Measurements from ENCODE around the gene NUP210.

Gene NUP210

DNA sequence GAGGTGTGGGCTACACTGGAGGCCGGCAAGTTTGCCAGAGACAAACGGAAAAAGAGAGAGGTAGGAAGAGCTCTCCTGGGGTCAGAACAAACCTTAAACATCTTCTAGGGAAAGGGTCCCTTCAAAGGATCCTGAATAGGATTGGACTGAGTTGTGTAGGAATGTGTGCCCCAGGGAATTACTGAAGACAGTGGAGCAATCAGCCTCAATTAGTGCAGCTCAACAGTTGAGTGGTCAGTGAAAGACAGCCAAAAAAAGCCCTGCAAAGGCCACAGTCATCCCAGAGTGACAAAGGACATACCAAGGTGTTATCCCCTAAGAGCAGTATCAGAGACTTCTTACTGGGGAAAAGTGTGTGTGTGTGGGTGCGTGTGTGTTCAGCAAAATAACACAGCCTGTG is 70.3 kb downstream of the NUP210 start:
- no peak for DNase-seq (ENCODE audit: low read depth in 2 of 3, low spot score in 2 of 3)

DNA sequence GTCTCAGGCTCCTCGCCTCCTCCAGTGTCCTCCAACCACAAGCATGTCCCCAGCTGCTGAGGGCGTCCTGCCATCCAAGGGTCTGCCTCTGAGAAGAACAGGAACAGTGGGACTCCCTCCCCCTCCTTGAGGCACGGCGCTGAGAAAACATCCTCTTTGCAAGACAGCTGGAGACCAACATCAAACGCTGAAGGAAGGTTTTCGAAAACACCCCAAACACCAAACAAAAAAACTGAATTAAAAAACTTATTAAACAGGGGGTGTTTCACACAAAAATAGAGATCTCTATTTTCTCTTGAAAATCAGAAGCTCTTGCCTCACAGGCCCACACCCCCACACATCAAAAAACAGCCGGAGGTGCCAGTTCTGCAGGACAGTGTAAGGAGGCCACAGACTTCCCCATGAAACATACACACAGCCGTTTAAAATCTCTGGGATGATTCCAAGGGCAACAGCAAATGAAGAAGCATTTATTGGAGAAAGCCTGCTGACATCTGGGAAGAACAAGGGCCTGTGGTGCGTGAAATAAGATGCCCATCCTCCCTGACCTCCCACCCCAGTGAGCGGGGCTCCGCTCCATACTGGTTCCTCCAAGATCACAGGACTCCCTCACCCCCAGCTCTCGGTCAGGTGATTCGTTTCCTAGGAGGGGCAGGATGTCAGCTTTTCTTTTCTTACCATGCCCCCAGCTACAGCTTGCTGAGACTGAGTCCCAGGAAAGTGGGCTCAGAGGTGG is 71.3 kb downstream of the NUP210 start:
- DNase-seq (ENCODE audit: low read depth in 2 of 3, low spot score in 2 of 3): no peak

DNA sequence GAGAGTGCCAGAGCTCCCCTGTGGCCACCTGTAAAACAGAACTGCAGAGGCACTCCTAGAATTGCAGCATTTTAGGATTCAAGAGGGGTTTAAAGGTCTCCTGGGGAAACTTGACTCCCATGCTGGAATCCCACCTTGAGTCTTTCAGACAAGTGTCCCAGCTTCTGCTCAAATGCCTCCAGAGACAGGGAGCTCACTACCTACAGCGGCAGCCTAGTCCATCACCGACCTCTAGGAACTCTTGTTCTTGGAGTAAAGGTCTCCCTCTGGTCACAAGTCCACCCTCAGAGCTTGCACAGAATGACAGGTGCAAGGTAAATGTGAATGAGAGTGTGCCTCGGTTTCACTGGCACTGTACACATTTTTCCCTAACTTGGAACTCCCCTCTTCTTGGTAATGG is 72.0 kb downstream of the NUP210 start:
- DNase-seq (ENCODE audit: low read depth in 2 of 3, low spot score in 2 of 3): no peak

DNA sequence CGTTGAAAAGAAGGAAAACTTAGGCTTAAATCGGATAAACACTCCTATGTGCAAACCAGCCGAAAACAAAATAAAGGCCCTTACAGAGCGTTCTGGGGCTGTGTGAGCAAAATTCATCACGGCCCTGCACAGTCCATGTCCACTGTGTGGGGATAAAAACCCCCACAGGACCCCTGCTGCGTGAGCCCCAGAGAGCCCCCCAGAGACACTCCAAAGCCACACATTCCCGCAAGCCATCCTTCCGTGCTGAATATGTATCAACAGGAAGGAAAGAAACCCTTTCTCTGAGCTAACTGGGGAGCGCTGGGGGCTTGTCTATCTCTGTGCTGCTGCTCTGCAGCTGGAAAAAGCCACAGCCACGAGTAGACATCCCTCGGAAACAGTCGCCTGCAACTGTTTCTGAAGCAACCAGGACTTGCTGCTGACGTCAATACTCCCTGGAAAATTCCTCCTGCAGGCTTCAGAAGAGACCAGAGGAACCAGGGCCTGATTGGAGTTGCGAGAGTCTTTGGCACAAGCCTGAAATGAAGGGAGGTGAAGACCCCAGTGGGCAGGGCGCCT is 72.7 kb downstream of the NUP210 start:
- DNase-seq (ENCODE audit: low read depth in 2 of 3, low spot score in 2 of 3): no peak

DNA sequence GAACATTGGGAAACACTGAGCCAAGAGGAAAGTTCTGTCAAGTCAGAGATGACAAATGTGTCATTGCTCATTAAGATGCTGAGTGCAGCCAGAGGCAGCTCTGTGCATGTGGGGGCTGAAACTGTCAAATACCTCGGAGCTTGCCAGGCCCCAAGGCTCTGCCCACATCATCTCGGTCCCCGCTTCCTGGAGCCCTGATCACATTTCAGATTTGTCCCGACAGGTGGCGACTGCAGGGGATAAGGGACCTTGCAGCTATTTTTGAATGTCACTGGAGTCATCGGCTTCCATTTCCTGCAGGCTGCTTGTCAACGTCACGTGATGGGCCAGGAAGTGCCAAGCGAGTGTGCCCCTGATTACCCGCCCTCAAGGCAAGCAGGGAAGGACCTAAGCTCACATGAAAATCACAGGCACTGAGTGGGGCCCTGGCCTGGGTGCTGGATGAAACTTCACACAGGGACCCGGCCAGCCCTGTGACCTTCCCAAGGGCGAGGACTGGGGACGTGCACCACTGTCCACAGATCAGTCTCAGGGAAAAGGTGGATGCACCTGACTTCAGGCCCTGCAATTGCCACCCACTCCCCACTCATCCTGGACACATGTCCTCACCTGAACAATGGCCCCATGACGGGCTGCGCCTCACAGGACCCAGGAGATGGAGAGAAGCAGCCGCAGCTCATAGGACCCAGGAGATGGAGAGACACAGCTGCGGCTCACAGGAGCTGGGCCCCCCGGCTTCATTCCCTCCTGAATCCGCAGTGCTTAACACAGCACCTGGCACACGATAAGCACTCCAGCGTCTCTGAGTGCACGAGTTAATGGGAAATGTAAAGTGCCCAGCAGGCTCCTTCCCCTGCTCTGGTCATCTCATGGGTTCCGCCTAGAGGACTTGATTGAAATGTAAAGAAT is 73.4 kb downstream of the NUP210 start:
- peak; percentile 31 to 57 (median 32) for DNase-seq (ENCODE audit: low read depth in 2 of 3, low spot score in 2 of 3)

DNA sequence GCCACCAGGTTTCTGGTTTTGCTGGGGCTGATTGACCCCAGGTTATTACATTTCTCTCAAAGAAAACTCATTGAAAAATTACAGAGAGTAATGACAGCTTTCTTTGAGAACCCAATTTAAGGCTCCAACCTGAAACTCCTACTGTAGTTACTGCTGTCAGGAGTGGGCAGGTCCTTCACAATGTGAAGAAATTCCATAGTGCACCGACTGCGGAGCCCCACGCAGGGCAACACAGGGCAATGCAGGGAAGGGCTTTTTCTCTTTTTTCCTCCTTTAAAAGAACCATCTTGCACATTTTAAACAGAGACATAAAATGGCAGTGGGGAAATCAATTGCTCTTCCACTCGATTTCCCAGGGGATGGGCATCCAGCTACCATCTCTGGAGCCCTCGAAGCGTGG is 74.3 kb downstream of the NUP210 start:
- DNase-seq (ENCODE audit: low read depth in 2 of 3, low spot score in 2 of 3): no peak

DNA sequence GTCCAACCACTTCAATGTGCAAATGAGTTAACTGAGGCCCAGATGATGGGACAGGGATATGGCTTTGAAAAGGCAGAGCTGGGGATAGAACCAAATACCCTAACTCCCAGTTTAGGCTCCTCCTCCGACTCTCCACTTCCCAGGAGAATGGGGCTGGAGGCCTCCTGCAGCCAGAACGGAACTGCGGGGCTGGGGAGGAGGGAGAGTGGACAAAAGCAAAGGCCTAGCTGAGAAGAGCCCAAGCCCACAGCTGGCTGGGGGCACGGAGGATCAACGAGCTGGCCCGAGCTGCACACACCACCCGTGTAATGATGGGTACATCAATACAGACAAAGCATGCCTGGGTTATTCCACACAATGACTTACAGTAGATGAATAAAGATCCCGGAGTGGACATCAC is 74.8 kb downstream of the NUP210 start:
- no peak for DNase-seq (ENCODE audit: low read depth in 2 of 3, low spot score in 2 of 3)

DNA sequence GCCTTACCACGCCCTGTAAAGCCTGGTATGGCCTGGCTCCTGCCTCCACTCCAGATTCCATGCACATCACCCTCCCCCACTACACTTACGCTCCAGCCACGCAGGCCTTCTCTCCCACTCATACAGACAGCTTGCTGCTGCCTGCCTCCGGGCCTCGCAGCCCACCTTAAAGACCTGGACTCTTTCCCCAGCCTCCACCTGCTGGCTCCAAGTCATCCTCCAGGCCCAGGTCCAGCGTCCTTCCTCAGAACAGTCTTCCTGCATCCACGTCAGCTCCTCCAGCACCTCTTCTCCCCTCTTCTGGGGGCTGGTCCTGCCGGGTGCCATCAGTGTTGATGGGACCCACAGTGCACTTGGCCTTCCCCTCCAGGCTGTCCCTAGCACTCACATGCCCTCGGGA is 75.5 kb downstream of the NUP210 start:
- DNase-seq (ENCODE audit: low read depth in 2 of 3, low spot score in 2 of 3): no peak

DNA sequence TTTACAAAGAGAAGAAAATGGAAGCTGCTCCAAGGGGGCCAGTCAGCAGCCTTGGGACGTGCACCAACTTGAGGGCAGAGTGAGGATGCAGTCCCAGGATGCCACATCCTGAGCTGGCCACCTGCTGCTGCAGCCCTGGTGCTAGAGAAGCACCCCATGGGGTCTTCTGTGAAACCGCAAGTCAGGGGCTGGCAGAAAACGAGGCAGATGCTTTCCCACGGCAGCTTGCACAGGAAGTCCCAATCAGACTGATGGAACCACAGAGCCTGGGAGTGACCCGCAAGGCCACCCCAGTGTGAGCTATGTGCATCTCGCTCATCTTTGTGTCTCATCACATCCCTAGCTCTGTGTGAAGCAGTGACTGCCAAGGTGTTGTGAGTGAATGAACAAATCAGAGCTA is 76.5 kb downstream of the NUP210 start:
- no peak for DNase-seq (ENCODE audit: low read depth in 2 of 3, low spot score in 2 of 3)

DNA sequence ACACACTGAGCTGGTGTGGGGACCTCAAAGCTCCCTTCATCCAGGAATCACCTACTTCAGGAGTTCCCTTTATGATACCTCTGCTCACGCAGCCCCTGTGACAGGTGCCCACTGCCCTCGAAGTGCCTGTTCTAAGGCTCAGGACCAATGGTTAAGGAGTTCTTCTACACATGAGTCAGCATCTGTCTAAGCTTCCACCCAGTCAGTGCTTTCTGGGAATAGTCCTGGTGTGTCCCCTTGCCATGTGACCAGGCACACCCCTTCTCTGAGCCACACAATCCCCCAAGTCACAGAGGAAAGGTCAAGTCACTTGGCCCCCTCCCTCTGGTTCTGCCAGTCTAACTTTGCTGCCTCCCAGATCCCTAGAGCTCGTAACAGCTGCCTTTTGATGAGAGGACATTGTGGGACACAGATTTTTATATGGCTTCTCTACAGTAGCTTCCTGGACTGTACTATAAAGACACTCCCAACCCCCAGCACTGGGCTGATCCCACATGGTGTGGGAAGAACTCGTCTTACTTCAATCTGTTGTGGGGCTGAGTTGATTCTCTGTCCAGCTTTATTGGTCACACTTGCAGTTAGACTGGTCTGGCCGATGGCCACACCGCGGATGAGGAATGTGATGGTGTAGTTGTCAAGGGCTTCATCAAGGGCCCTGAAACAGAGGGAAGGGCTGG is 78.8 kb downstream of the NUP210 start:
- no peak for DNase-seq (ENCODE audit: low read depth in 2 of 3, low spot score in 2 of 3)

DNA sequence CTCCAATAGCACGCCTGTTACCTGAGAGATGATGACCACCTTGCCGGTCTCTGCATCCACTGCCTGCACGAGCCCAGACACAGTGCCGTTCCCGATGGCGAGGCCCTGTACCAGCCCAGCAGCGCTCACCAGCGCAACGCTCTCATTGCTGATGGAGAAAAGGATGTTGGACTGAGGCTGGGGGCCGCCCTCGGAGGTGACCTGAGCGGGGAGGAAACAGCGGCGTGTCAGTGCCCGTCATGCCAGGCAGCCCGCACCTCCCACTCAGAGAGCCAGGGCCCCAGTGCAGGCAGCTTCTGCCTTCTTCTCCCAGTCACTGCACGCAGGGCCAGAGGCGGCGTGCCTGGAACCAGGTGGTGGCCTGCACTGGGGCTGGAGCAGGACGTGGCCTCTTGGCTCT is 80.3 kb downstream of the NUP210 start:
- DNase-seq (ENCODE audit: low read depth in 2 of 3, low spot score in 2 of 3): no peak

DNA sequence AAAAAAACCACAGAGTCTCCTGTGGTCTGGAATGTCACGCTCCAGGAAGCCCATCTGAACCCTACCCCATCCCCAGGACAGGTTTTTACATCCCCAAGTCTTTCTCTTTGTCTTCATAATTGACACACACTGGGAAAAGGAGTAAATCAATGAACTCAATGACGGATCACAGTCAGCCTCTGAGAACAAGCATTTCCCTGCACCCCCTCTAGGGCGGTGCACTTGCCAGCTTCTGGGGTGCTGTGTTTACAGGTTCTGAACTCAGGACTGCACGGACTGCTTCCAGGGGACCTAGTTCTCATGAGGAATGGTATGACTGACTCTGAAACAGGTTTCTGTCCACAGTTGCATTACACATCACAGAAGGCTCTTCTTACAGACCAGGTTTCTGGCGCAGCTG is 81.1 kb downstream of the NUP210 start:
- no peak for DNase-seq (ENCODE audit: low read depth in 2 of 3, low spot score in 2 of 3)

DNA sequence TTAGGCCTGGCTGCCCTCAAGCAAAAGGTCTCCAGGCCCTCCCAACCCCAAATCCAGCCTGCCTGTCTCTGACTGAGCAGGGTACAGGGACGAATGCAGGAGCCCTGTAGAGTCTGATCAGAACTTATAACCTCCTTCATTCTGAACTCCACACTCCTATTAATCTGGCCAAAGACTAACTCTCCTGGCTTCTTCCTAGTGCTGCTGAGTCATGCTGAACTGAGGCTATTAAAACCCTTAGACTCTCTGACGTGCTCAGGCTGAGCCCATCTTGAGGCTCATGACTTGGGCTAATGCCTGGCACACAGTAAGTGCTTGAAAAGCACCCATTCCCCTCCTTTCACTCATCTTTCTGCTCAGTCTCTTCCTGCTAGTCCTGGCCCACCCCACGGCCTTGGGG is 81.9 kb downstream of the NUP210 start:
- no peak for DNase-seq (ENCODE audit: low read depth in 2 of 3, low spot score in 2 of 3)

DNA sequence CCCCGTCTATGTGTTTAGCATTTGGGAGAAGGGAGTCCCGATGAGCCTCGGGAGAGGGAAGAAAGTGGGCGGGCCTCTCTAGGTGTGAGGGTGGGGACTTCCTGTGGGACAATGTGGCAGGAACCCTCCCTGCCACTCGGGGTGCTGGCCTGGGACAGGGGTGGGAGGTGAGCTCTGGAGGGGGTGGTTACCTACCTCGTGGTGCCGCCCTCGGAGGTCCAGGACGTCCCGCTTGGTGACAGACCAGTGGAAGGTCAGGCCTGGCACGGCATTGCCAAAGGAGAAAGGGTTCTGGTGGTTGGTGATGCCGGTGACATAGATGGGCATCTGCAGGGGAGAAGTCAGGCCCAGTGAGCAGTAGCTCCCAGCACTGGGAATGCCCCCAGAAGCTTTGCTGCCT is 83.5 kb downstream of the NUP210 start:
- DNase-seq (ENCODE audit: low read depth in 2 of 3, low spot score in 2 of 3): no peak

DNA sequence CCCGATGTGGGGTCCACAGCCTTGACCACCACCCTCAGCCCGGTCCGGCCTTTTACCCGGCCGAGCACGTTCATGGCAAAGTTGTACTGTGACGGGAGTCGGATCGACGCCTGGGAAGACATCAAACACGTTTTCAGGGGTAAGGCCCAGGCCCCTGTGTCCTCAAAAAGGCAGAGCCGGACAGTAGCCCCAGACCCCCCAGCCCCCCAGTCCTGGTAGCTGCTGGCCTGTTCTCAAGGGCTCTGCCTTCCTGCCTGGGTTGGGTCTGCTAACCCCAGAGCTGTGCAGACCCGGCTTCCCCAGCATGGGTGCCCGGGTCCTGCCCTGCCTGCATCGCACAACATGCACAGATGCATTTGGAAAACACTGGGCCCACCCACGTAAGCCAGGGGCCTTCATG is 84.6 kb downstream of the NUP210 start:
- DNase-seq (ENCODE audit: low read depth in 2 of 3, low spot score in 2 of 3): no peak

DNA sequence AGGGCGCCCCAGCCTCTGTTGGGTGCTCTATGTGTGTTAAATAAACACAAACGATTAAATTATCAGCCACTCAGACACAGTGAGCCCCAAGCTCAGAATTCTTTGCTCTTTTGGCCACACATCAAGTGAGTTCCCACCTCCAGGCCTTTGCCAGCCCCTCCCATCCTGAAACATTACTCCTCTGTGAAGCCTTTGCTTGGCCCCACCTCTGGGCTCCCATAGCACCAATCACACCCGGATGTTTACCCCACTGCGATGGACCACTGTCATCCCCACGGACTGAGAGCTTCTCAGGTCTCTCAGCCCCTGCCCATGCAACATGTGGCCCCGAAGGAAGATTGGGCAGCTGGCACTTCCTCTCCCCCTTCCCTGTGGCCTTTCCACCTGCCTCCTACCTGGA is 85.1 kb downstream of the NUP210 start:
- DNase-seq (ENCODE audit: low read depth in 2 of 3, low spot score in 2 of 3): no peak

DNA sequence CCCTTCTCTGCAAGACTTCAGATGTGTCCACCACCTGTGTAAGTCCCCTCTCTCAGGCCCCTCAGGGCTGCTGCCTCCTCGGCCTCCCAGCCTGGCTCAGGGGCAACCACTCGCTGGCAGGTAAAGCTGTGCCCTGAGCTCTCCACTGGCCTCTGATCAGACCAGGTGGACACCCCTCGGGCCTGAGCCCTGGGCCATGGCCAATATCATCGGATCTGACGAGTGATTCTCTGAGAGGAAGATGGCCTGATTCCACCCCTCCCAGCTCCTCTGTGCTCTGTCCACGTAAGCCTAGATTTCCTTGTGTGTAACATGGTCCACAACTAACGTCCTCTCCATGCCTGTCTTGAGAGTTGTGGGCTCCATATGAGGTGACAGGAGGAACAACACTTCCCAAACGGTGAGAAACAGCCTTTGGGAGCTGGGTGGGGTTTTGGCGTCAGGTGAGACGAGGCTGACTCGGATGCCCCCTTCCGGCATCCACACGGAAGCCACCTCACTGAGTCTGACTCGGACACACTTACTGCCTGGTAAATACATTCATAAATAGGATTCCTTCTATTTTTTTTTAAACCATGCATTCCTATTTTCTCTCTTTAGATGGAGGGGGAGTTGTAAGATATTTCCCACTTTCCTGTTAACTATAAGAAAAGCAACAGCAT is 86.8 kb downstream of the NUP210 start:
- no peak for DNase-seq (ENCODE audit: low read depth in 2 of 3, low spot score in 2 of 3)

DNA sequence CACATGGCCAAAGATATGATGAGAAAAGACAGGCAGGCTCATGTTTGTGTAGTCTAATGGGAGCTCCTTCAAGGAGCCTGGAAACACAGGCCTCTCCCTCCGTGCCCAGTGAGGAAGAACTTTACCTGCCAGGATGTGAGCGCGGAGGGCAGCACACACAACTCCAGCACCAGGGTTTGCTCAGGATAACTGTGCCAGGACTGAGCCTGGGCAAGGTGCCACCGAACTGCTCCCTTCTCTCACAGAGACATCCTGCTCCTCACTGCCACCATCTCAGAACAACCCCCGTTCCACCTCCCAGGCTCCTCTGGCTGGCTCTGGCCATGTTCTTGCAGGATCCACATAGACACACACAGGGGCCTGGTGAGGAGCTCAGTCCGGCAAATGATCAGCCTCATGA is 87.4 kb downstream of the NUP210 start:
- DNase-seq (ENCODE audit: low read depth in 2 of 3, low spot score in 2 of 3): no peak

DNA sequence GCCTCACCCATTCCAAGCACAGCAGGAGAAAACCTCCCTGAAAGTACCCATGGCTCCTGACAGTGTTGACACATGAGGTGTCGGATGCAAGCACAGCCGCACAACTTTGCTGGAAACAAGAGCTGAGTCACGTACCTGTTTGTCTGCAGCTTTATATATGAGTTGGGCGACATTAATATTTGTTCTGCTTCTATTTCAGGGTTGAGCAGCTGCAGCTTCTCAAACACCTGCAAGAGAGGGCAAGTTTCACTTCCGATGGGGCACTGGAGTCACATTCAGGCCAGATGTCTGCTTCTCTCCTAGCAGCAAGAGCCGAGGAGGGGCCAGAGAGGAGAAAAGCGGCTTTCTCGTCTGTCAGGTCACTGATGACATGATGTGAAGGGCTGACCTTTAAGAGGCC is 88.0 kb downstream of the NUP210 start:
- DNase-seq (ENCODE audit: low read depth in 2 of 3, low spot score in 2 of 3): no peak

DNA sequence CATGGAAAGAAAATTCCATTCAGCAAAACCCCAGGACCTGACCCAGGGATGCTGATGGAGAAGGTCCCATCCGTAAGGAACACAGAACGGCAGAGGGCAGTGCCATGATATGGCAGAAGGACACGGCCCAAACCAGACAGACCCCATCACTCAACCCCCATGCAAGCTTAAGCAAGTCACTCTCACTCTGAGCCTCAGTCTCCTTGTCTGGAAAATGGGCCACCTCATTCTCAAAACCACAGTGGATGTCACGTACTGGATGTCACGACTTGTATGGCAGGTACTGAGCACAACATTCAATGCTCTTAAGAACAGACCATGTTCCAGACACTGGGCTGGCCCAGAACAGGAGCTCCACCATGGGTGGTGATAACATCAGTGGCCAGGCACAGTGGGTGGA is 90.4 kb downstream of the NUP210 start:
- DNase-seq (ENCODE audit: low read depth in 2 of 3, low spot score in 2 of 3): no peak

DNA sequence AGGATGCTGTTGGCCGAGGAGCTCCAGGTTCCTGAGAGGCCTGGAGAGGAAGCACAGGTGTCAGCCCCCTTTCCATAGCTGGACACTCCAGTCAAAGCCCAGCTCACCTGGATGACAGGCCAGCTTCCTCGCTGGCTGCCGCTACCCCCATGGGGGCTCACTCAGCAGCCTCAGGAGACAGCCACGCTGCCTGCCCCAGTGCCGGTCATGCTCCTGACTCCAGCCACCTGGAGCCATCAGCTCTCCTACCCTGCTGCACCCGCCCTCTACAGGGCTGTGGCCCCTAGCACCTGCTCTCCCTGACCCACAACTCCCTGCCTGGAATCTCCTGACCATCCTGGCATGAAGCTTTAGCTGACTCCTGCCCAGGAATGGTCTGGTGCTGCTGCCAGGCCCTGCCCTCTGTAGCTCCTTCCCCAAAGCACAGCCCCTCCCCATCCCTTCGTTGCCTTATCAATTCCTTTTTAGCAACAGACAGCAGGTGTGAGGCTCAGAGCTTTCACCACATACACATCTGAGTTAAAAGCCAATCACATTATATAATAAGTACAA is 94.2 kb downstream of the NUP210 start:
- no peak for DNase-seq (ENCODE audit: low read depth in 2 of 3, low spot score in 2 of 3)
